ENCODE data around the gene CASZ1.
A peak's percentile ranks its signal among the peaks of the same experiment; 100 is the strongest.

CASZ1 gene

GRCh38 chr1:10796029-10796944, at the start of gene CASZ1:
Gene CASZ1, minus strand, starts transcription at chr1:10796646. Its CDS starts 102,757 bp downstream, at chr1:10693889.
- H3K36me3 Mint-ChIP-seq (ENCODE audit: insufficient read depth) = no peaks in the 10 kb centered on the region
- H3K4me3 Mint-ChIP-seq = peak within 1 kb of the TSS; percentile 55

GRCh38 chr1:10843697-10844096, 47.3 kb upstream of the CASZ1 start:
- no peaks in the 10 kb centered on the region for H3K9me3 Mint-ChIP-seq
- H3K4me3 Mint-ChIP-seq = no peak overlapping the region
- no peaks in the 10 kb centered on the region for H3K36me3 Mint-ChIP-seq (ENCODE audit: insufficient read depth)
- ATAC-seq (replicated peaks; ENCODE audit: extremely low read depth, poor library complexity, severe bottlenecking) (no peak), DNase-seq (ENCODE audit: low spot score in 2 of 2) (no peak)
- H3K4me1 Mint-ChIP-seq = no peaks in the 10 kb centered on the region
- H3K27me3 Mint-ChIP-seq = peaks cover 36% of the 10 kb centered on the region
- no peak overlapping the region for H3K27ac Mint-ChIP-seq (ENCODE audit: low read depth)

More at GRCh38 chr1:10796029-10796944, at the start of gene CASZ1:
- ATAC-seq (replicated peaks; ENCODE audit: extremely low read depth, poor library complexity, severe bottlenecking) (no peak), DNase-seq (ENCODE audit: low spot score in 2 of 2) (no peak)
- H3K27ac Mint-ChIP-seq (ENCODE audit: low read depth) = no peak within 1 kb of the TSS
- peaks cover 7% of the 10 kb centered on the region for H3K4me1 Mint-ChIP-seq
- H3K27me3 Mint-ChIP-seq = peaks cover 73% of the 10 kb centered on the region
- no peaks in the 10 kb centered on the region for H3K9me3 Mint-ChIP-seq

GRCh38 chr1:10841118-10841517, 44.7 kb upstream of the CASZ1 start:
- Mint-ChIP-seq H3K27me3 (peaks cover 56% of the 10 kb centered on the region), H3K4me1 (no peaks in the 10 kb centered on the region), H3K27ac (ENCODE audit: low read depth) (no peak overlapping the region), H3K4me3 (no peak overlapping the region), H3K9me3 (no peaks in the 10 kb centered on the region), H3K36me3 (ENCODE audit: insufficient read depth) (no peaks in the 10 kb centered on the region)
- ATAC-seq (replicated peaks; ENCODE audit: extremely low read depth, poor library complexity, severe bottlenecking) (no peak), DNase-seq (ENCODE audit: low spot score in 2 of 2) (no peak)

- Mint-ChIP-seq H3K27ac (ENCODE audit: low read depth) (no peak overlapping the region), H3K4me3 (no peak overlapping the region), H3K27me3 (peaks cover 52% of the 10 kb centered on the region), H3K4me1 (no peaks in the 10 kb centered on the region), H3K36me3 (ENCODE audit: insufficient read depth) (no peaks in the 10 kb centered on the region), H3K9me3 (no peaks in the 10 kb centered on the region)
- ATAC-seq (replicated peaks; ENCODE audit: extremely low read depth, poor library complexity, severe bottlenecking) (no peak), DNase-seq (ENCODE audit: low spot score in 2 of 2) (no peak)
These were observed 42.8 kb upstream of the CASZ1 start for GRCh38 chr1:10839188-10839770.

GRCh38 chr1:10838541-10838940, 42.1 kb upstream of the CASZ1 start:
- Mint-ChIP-seq H3K4me1 (no peaks in the 10 kb centered on the region), H3K9me3 (no peaks in the 10 kb centered on the region), H3K4me3 (no peak overlapping the region), H3K36me3 (ENCODE audit: insufficient read depth) (no peaks in the 10 kb centered on the region), H3K27me3 (peaks cover 44% of the 10 kb centered on the region), H3K27ac (ENCODE audit: low read depth) (no peak overlapping the region)
- ATAC-seq (replicated peaks; ENCODE audit: extremely low read depth, poor library complexity, severe bottlenecking) (no peak), DNase-seq (ENCODE audit: low spot score in 2 of 2) (no peak)

GRCh38 chr1:10836726-10837125, 40.3 kb upstream of the CASZ1 start:
- Mint-ChIP-seq H3K4me1 (no peaks in the 10 kb centered on the region), H3K27ac (ENCODE audit: low read depth) (no peak overlapping the region), H3K4me3 (no peak overlapping the region), H3K9me3 (no peaks in the 10 kb centered on the region), H3K27me3 (peaks cover 42% of the 10 kb centered on the region), H3K36me3 (ENCODE audit: insufficient read depth) (no peaks in the 10 kb centered on the region)
- DNase-seq (ENCODE audit: low spot score in 2 of 2) = no peak
- no peak for ATAC-seq (replicated peaks; ENCODE audit: extremely low read depth, poor library complexity, severe bottlenecking)

GRCh38 chr1:10835822-10836421, 39.5 kb upstream of the CASZ1 start:
- DNase-seq (ENCODE audit: low spot score in 2 of 2) (no peak), ATAC-seq (replicated peaks; ENCODE audit: extremely low read depth, poor library complexity, severe bottlenecking) (no peak)
- Mint-ChIP-seq H3K36me3 (ENCODE audit: insufficient read depth) (no peaks in the 10 kb centered on the region), H3K27me3 (peaks cover 42% of the 10 kb centered on the region), H3K4me1 (peaks cover 1% of the 10 kb centered on the region), H3K4me3 (no peak overlapping the region), H3K27ac (ENCODE audit: low read depth) (no peak overlapping the region), H3K9me3 (no peaks in the 10 kb centered on the region)

GRCh38 chr1:10835421-10835820, 39.0 kb upstream of the CASZ1 start:
- Mint-ChIP-seq H3K9me3 (no peaks in the 10 kb centered on the region), H3K27me3 (peaks cover 42% of the 10 kb centered on the region), H3K27ac (ENCODE audit: low read depth) (no peak overlapping the region), H3K4me1 (peaks cover 5% of the 10 kb centered on the region), H3K4me3 (no peak overlapping the region), H3K36me3 (ENCODE audit: insufficient read depth) (no peaks in the 10 kb centered on the region)
- DNase-seq (ENCODE audit: low spot score in 2 of 2) (no peak), ATAC-seq (replicated peaks; ENCODE audit: extremely low read depth, poor library complexity, severe bottlenecking) (no peak)

GRCh38 chr1:10834770-10835412, 38.4 kb upstream of the CASZ1 start:
- no peak for DNase-seq (ENCODE audit: low spot score in 2 of 2)
- H3K4me1 Mint-ChIP-seq = peaks cover 5% of the 10 kb centered on the region
- H3K4me3 Mint-ChIP-seq = no peak overlapping the region
- H3K27ac Mint-ChIP-seq (ENCODE audit: low read depth) = no peak overlapping the region
- peaks cover 39% of the 10 kb centered on the region for H3K27me3 Mint-ChIP-seq
- no peak for ATAC-seq (replicated peaks; ENCODE audit: extremely low read depth, poor library complexity, severe bottlenecking)
- no peaks in the 10 kb centered on the region for H3K9me3 Mint-ChIP-seq
- H3K36me3 Mint-ChIP-seq (ENCODE audit: insufficient read depth) = no peaks in the 10 kb centered on the region

- peaks cover 29% of the 10 kb centered on the region for H3K27me3 Mint-ChIP-seq
- H3K4me1 Mint-ChIP-seq = peaks cover 5% of the 10 kb centered on the region
- no peaks in the 10 kb centered on the region for H3K36me3 Mint-ChIP-seq (ENCODE audit: insufficient read depth)
- no peaks in the 10 kb centered on the region for H3K9me3 Mint-ChIP-seq
- DNase-seq (ENCODE audit: low spot score in 2 of 2) (no peak), ATAC-seq (replicated peaks; ENCODE audit: extremely low read depth, poor library complexity, severe bottlenecking) (no peak)
- no peak overlapping the region for H3K27ac Mint-ChIP-seq (ENCODE audit: low read depth)
- H3K4me3 Mint-ChIP-seq = no peak overlapping the region
These were observed 37.4 kb upstream of the CASZ1 start for GRCh38 chr1:10833630-10834557.

GRCh38 chr1:10832703-10833102, 36.3 kb upstream of the CASZ1 start:
- no peak for ATAC-seq (replicated peaks; ENCODE audit: extremely low read depth, poor library complexity, severe bottlenecking)
- no peak for DNase-seq (ENCODE audit: low spot score in 2 of 2)
- H3K36me3 Mint-ChIP-seq (ENCODE audit: insufficient read depth) = no peaks in the 10 kb centered on the region
- H3K27me3 Mint-ChIP-seq = peaks cover 30% of the 10 kb centered on the region
- H3K27ac Mint-ChIP-seq (ENCODE audit: low read depth) = no peak overlapping the region
- no peak overlapping the region for H3K4me3 Mint-ChIP-seq
- H3K9me3 Mint-ChIP-seq = no peaks in the 10 kb centered on the region
- H3K4me1 Mint-ChIP-seq = peaks cover 5% of the 10 kb centered on the region
